Stimulated activated CD8-positive, alpha-beta memory T cell treated with anti-CD3 and anti-CD28 coated beads, Interleukin-15, amount 100 ng/mL, for 48 hours (primary cell): ENCODE measurements around the gene TMEM9B.
"Not testable (repeated sequence)": the region's sequence is repeated elsewhere in the genome, so short reads cannot be mapped to it uniquely, and the experiment has no call there.

Experiments
- DNase-seq, 2 donors: peaks; one replicate each; pipeline ENCODE4 v3.0.0-alpha.2; 2020; ENCODE audit warnings: low read depth in 2 of 2

Gene TMEM9B

GRCh38 chr11:8973121-8973520 lies 8.9 kb upstream of the TMEM9B start:
- DNase-seq, result no peak

- DNase-seq, result no peak
Measured at GRCh38 chr11:8971924-8972316, 7.7 kb upstream of the TMEM9B start.

- no peak for DNase-seq
Measured at GRCh38 chr11:8971196-8971923, 7.1 kb upstream of the TMEM9B start.

- no peak for DNase-seq
Measured at GRCh38 chr11:8967184-8967583, 2.9 kb upstream of the TMEM9B start.

GRCh38 chr11:8963569-8964323 lies 496 bp downstream of the TMEM9B start:
- peak; percentile 66 to 68 for DNase-seq

GRCh38 chr11:8962841-8963240 lies 1.4 kb downstream of the TMEM9B start:
- DNase-seq, result no peak

- DNase-seq, result no peak
Measured at GRCh38 chr11:8961401-8961800, 2.8 kb downstream of the TMEM9B start.

GRCh38 chr11:8959546-8960166 lies 4.6 kb downstream of the TMEM9B start:
- DNase-seq, result no peak

GRCh38 chr11:8956860-8957259 lies 7.4 kb downstream of the TMEM9B start:
- DNase-seq, result no peak

GRCh38 chr11:8948886-8949285 lies 15.4 kb downstream of the TMEM9B start:
- no peak for DNase-seq

- DNase-seq, result no peak
Measured at GRCh38 chr11:8947230-8947943, 16.9 kb downstream of the TMEM9B start.

- no peak for DNase-seq
Measured at GRCh38 chr11:8942518-8943066, 21.6 kb downstream of the TMEM9B start, which contains the start of gene ASCL3. Gene ASCL3, minus strand, starts transcription at chr11:8943016. Its CDS starts 4,855 bp downstream, at chr11:8938161.

GRCh38 chr11:8941341-8942103 lies 22.7 kb downstream of the TMEM9B start:
- DNase-seq, result no peak

GRCh38 chr11:8937659-8938058 lies 26.6 kb downstream of the TMEM9B start:
- no peak for DNase-seq

- no peak for DNase-seq
Measured at GRCh38 chr11:8937159-8937558, 27.1 kb downstream of the TMEM9B start.

- not testable (repeated sequence) for DNase-seq
Measured at GRCh38 chr11:8935789-8936188, 28.5 kb downstream of the TMEM9B start.

GRCh38 chr11:8934742-8935488 lies 29.3 kb downstream of the TMEM9B start:
- no peak for DNase-seq

- no peak for DNase-seq
Measured at GRCh38 chr11:8933931-8934330, 30.3 kb downstream of the TMEM9B start.

GRCh38 chr11:8932564-8933180 lies 31.6 kb downstream of the TMEM9B start, which contains the start of gene C11orf16:
Gene C11orf16, minus strand, starts transcription at chr11:8932947. Its CDS starts 639 bp downstream, at chr11:8932308.
- no peak for DNase-seq
